BJ (cell line): ENCODE results near the gene GJC1. TPM values are rescaled to one million over a fixed set of nuclear protein-coding genes. Genes with fewer than 3 reads are reported as not detected.

ENCODE experiments used
- CTCF ChIA-PET: fragments of 350-600 bp; formaldehyde crosslinking; extraction: SDS; loops from one replicate; lab custom pipeline; 2021; ENCODE audit warnings: antibody characterized with exemption, inconsistent platforms; lab: Yijun Ruan, JAX
- POLR2A ChIA-PET: fragments of 300-600 bp; sonication (Branson Sonifier 250); formaldehyde crosslinking; extraction: SDS; loops from one replicate; lab custom pipeline; 2021; ENCODE audit warnings: antibody characterized with exemption; lab: Charles Lee
- DNase-seq: peaks from one replicate; pipeline ENCODE4 v3.0.0-alpha.2; 2011; ENCODE audit warnings: low read depth
- H3K27me3 ChIP-seq: 2 replicates; pipeline ENCODE4 v1.6.0; 2011; ENCODE audit warnings: low read length; ENCODE audit not compliant: control insufficient read depth, insufficient read depth
- H3K36me3 ChIP-seq: 2 replicates; pipeline ENCODE4 v1.5.1; 2011; ENCODE audit warnings: low read length; ENCODE audit not compliant: control insufficient read depth, insufficient read depth
- H3K4me3 ChIP-seq: 2 replicates; pipeline ENCODE4 v1.5.1; 2011; ENCODE audit warnings: low read depth, mild to moderate bottlenecking, control low read depth, low read length
- polyA plus RNA-seq: library from polyadenylated mRNA; depleted of rRNA; stranded (reverse); fragments of >200 nt; gene quantifications from 2 replicates; pipeline ENCODE4 v1.2.3, GENCODE V29; 2011
- TF ChIP-seq, protein P1 (sequence below): IDR thresholded peaks from 2 replicates; pipeline ENCODE4 v1.5.1; 2011; ENCODE audit warnings: low read depth, mild to moderate bottlenecking, control low read depth, inconsistent platforms, low read length, moderate library complexity; ENCODE audit not compliant: insufficient read depth

Gene GJC1
- polyA plus RNA-seq, 1 experiment, result 26.5 TPM

DNA sequence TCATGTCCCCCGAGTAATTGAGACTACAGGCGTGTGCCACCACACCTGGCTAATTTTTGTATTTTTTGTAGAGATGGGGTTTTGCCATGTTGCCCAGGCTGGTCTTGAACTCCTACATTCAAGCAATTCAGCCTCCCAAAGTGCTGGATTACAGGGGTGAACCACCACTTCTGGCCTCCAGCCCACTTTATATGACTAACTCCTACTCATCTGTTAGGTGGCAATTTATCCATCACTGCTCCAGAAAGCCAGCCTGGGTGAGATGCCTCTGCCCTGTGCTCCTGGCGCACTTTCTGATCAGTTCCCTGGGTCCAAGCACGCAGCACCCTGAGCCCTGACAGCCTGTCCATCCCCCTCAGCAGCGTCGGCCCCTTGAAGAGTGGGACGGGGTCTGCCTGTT, 41.9 kb downstream of the GJC1 start:
- TF ChIP-seq, protein P1, sequence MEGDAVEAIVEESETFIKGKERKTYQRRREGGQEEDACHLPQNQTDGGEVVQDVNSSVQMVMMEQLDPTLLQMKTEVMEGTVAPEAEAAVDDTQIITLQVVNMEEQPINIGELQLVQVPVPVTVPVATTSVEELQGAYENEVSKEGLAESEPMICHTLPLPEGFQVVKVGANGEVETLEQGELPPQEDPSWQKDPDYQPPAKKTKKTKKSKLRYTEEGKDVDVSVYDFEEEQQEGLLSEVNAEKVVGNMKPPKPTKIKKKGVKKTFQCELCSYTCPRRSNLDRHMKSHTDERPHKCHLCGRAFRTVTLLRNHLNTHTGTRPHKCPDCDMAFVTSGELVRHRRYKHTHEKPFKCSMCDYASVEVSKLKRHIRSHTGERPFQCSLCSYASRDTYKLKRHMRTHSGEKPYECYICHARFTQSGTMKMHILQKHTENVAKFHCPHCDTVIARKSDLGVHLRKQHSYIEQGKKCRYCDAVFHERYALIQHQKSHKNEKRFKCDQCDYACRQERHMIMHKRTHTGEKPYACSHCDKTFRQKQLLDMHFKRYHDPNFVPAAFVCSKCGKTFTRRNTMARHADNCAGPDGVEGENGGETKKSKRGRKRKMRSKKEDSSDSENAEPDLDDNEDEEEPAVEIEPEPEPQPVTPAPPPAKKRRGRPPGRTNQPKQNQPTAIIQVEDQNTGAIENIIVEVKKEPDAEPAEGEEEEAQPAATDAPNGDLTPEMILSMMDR, result no peak
- CTCF ChIA-PET, result interaction anchor here (4.0 kb wide), 1 partner anchor 9 kb away, joined by 24 read pairs; no protein-coding TSS in a partner anchor
- no peak for DNase-seq
- Histone ChIP-seq H3K4me3 (no peak overlapping the region), H3K36me3 (no peaks in the 10 kb centered on the region), H3K27me3 (no peaks in the 10 kb centered on the region)
- POLR2A ChIA-PET, result no interaction called here

DNA sequence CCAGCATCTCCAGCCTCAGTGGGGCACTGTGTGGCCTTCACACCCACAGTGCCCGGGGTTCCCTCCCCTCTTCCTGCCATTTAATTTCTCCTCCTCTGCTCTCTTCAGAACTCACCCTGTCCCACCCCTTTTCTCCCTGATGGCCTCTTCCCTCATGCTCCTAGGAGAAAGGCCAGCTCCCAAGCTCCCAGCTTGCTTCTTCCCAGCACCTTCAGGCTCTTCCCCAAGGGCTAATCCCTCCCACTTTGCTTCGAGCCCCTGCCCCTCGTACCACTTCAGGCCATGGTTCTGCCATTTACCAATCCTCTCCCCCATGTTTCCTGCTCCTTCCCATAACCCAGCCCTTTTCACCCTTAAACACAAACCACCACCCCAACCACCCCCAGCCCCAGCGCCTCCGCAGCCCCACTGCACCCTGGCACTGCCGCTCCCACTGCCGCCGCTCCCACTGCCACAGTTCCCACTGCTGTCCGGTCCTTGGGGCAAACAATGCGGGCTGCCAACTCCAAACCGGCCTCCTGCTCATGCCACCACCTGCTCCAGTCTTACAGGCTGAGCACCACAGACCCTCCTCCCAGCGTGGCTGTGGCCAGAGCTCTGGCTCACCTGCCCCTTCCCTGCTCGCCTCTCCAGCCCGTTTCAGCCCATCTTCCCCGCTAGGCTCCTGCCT, 42.7 kb downstream of the GJC1 start:
- H3K27me3 ChIP-seq, result no peaks in the 10 kb centered on the region
- no peak for DNase-seq
- TF ChIP-seq, protein P1, result no peak
- ChIA-PET POLR2A (no interaction called here), CTCF (interaction anchor here (4.0 kb wide), 1 partner anchor 8 kb away, joined by 24 read pairs; no protein-coding TSS in a partner anchor)
- no peaks in the 10 kb centered on the region for H3K36me3 ChIP-seq
- H3K4me3 ChIP-seq, result no peak overlapping the region

DNA sequence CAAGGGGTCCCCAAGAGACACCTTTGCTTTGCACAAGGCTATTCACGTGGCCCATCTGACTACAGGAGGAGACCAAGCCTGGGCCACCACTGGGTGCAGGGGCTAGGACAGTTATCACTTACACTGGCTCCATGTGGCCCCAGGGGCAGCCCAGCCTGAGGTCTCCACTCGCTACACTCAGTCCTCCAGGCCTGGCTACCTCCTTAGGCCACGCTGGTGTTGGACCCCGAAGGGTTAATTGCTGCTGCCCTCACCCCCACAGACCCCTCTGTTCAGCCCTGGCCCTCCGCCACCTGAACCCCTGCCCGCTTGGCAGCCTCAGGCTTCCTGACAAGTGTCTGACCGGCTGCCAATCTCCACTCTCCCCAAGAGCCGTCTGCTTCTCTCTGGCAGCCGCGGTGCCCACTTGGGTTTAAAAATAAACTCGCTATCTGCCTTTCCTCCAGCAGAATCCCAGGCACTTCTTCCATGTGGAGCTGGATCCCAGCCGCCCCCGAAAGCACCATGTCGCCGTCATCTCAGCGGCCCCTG, 43.5 kb downstream of the GJC1 start:
- POLR2A ChIA-PET, result no interaction called here
- DNase-seq, result no peak
- CTCF ChIA-PET, result no interaction called here
- Histone ChIP-seq H3K4me3 (no peak overlapping the region), H3K36me3 (no peaks in the 10 kb centered on the region), H3K27me3 (no peaks in the 10 kb centered on the region)
- TF ChIP-seq, protein P1, result no peak

DNA sequence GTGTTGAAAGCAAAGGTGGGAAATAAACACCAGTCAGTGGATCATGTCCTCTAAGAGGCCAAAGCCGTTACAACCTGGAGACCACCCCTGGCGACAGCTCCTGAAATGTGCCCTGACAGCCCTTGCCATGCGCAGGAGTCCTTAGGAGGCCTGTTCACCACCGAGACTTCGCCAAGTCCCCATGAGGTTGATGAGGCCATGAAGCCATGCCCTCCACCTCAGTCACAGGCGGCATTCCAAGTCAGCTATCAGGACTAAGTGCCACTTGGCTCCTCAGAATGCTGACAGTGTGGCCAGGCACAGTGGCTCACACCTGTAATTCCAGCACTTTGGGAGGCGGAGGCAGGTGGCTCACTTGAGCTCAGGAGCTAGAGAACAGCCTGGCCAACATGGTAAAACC, 44.2 kb downstream of the GJC1 start:
- POLR2A ChIA-PET, result no interaction called here
- Histone ChIP-seq H3K36me3 (no peaks in the 10 kb centered on the region), H3K27me3 (no peaks in the 10 kb centered on the region), H3K4me3 (no peak overlapping the region)
- no peak for DNase-seq
- TF ChIP-seq, protein P1, result no peak
- CTCF ChIA-PET, result interaction anchor here (0.6 to 14.0 kb wide), 3 partner anchors 9 to 217 kb away, joined by 3 to 452 read pairs (median 4); no protein-coding TSS in a partner anchor

DNA sequence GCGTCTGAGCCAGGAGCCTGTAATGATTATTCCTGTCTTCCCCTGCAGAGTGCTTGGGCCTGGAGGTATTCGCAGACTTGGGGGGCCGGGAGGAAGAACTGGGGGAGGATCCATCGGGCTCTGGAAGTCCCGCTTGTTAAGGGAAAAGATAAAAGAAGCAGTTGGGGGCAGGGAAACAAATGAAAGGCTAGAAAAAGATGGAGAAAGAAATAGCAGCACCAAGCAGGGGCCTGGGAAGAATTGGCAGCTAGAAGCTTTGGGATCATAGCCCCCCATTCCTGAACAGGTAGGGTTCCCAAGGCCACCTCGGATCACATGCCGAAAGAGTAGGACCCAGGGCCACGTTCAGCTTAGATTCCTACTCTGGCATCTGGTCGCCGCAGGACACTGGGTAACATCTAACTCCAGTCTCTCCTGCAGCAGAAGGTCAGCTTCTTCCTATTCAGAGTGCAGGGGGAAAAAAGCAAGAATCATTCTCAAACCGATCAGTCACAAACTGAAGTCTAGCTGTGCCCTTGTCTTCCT, 47.7 kb downstream of the GJC1 start:
- ChIA-PET CTCF (interaction anchor here (0.6 to 14.4 kb wide), 4 partner anchors 62 to 132 kb away, joined by 3 to 452 read pairs (median 186); no protein-coding TSS in a partner anchor), POLR2A (no interaction called here)
- Histone ChIP-seq H3K4me3 (no peak overlapping the region), H3K27me3 (no peaks in the 10 kb centered on the region), H3K36me3 (no peaks in the 10 kb centered on the region)
- TF ChIP-seq, protein P1, result no peak
- DNase-seq, result no peak
